Karpas-422 (cell line): ENCODE results near the gene NPAS3. TPM values are rescaled to one million over a fixed set of nuclear protein-coding genes. Genes with fewer than 3 reads are reported as not detected.

Experiments used
- DNase-seq: peaks from one replicate; pipeline ENCODE4 v3.0.0-alpha.2; 2015
- H2AFZ ChIP-seq: fragments of 200-600 bp; sonication (generic); 2 replicates; pipeline ENCODE4 v1.6.1; 2014; ENCODE audit warnings: antibody characterized with exemption, low read length, mixed read lengths
- H3K27ac ChIP-seq: fragments of 200-600 bp; sonication (generic); 2 replicates; pipeline ENCODE4 v1.5.1; 2014; ENCODE audit warnings: mild to moderate bottlenecking, low read length, moderate library complexity
- H3K27me3 ChIP-seq: fragments of 200-600 bp; sonication (generic); 2 replicates; pipeline ENCODE4 v1.6.1; 2014; ENCODE audit warnings: low read length, mixed read lengths
- H3K36me3 ChIP-seq: fragments of 200-600 bp; sonication (generic); 2 replicates; pipeline ENCODE4 v1.6.1; 2014; ENCODE audit warnings: low read length, mixed read lengths; ENCODE audit not compliant: insufficient read depth
- H3K4me1 ChIP-seq: fragments of 200-600 bp; sonication (generic); 2 replicates; pipeline ENCODE4 v1.6.1; 2014; ENCODE audit warnings: mild to moderate bottlenecking, low read length, mixed read lengths
- H3K4me2 ChIP-seq: fragments of 200-600 bp; sonication (generic); 2 replicates; pipeline ENCODE4 v1.6.1; 2014; ENCODE audit warnings: low read length, low read depth, mild to moderate bottlenecking; ENCODE audit not compliant: poor library complexity, severe bottlenecking
- H3K4me3 ChIP-seq: fragments of 200-600 bp; sonication (generic); 2 replicates; pipeline ENCODE4 v1.5.1; 2014; ENCODE audit warnings: mild to moderate bottlenecking, antibody characterized with exemption, low read length, mixed read lengths
- H3K79me2 ChIP-seq: fragments of 200-600 bp; sonication (generic); 2 replicates; pipeline ENCODE4 v1.6.1; 2014; ENCODE audit warnings: mild to moderate bottlenecking, low read length, mixed read lengths
- H3K9ac ChIP-seq: fragments of 200-600 bp; sonication (generic); 2 replicates; pipeline ENCODE4 v1.6.0; 2014; ENCODE audit warnings: low read length
- H3K9me2 ChIP-seq: fragments of 200-600 bp; sonication (generic), shearing (Covaris generic); replicated peaks from 2 replicates; pipeline ENCODE4 v1.6.0; 2014; ENCODE audit warnings: mild to moderate bottlenecking, low read length, moderate library complexity; ENCODE audit not compliant: insufficient read depth
- H3K9me3 ChIP-seq: fragments of 300-700, 200-600 bp; sonication (generic); 2 replicates; pipeline ENCODE4 v1.6.1; 2014; ENCODE audit warnings: low read length, mixed read lengths
- H4K20me1 ChIP-seq: fragments of 200-600 bp; sonication (generic); 2 replicates; pipeline ENCODE4 v1.6.1; 2014; ENCODE audit warnings: mild to moderate bottlenecking, antibody characterized with exemption, low read length, low read depth; ENCODE audit not compliant: insufficient read depth
- total RNA-seq: library from RNA; depleted of rRNA; stranded (reverse); fragments of >200 nt; shearing (Covaris generic); gene quantifications from 2 replicates; pipeline ENCODE4 v1.2.3, GENCODE V29; 2014; ENCODE audit warnings: low replicate concordance

Gene NPAS3
- total RNA-seq, 1 experiment from 2014 or later: 1.6 TPM

DNA sequence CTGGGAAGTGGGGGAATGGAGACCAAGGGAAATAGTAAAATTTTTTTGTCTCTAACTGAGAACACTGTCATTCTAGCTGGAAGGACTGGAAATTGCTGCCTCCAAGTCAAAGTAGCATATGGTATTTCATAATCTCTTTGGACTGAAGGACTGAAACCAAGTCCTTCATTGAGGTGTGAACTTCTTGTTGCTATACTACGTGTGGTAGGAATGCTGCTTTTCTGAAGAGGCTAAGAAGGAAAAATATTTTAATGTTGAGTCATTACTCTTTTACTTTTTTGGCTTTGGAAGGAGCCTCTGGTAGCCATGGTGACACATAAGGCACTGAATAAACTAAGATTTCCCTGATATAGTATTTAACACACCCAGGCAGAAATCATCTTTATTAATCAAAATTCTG lies 465.4 kb downstream of the NPAS3 start:
- no peaks in the 10 kb centered on the region for H3K36me3 ChIP-seq

DNA sequence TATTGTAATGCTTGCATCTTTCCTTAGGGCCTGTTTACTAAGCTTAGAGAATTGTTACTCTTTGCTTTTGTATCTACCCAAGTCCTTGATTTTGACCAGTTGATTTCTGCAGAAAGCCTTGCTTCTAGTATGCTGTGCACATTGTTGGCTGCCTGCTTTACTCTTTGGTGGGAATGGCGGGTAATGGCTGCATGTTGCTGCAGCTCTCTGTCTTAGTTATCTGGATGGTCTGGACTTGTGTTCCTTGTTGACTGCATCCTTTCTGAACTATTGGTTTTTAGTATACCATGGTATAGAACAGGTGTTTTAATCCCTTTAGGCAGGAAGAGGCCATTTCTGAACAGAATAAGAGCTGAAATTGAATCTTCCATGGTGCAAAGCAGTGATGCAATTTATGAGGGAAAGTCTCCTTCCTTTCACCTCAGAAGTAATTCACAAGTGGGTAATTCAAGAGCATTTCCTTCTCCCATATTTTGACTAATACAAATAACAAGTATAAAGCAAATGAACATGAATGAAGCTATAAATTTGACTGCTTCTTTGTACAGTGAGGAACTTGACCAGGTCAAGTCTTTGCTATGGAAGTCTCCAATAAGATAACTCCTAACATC lies 466.4 kb downstream of the NPAS3 start:
- Histone ChIP-seq H4K20me1 (no peaks in the 10 kb centered on the region), H3K27ac (no peak overlapping the region), H3K36me3 (no peaks in the 10 kb centered on the region), H3K27me3 (no peaks in the 10 kb centered on the region), H3K9ac (no peak overlapping the region), H3K9me3 (no peaks in the 10 kb centered on the region), H3K4me1 (no peaks in the 10 kb centered on the region), H3K4me3 (no peak overlapping the region), H2AFZ (no peak overlapping the region), H3K79me2 (no peaks in the 10 kb centered on the region), H3K4me2 (no peak overlapping the region), H3K9me2 (no peaks in the 10 kb centered on the region)
- DNase-seq: no peak

More for the DNA sequence above, 465.4 kb downstream of the NPAS3 start:
- Histone ChIP-seq H2AFZ (no peak overlapping the region), H3K4me3 (no peak overlapping the region), H3K4me2 (no peak overlapping the region), H3K27me3 (no peaks in the 10 kb centered on the region), H3K9me2 (no peaks in the 10 kb centered on the region), H3K9me3 (no peaks in the 10 kb centered on the region), H3K27ac (no peak overlapping the region), H4K20me1 (no peaks in the 10 kb centered on the region), H3K79me2 (no peaks in the 10 kb centered on the region), H3K9ac (no peak overlapping the region), H3K4me1 (no peaks in the 10 kb centered on the region)
- DNase-seq: no peak

DNA sequence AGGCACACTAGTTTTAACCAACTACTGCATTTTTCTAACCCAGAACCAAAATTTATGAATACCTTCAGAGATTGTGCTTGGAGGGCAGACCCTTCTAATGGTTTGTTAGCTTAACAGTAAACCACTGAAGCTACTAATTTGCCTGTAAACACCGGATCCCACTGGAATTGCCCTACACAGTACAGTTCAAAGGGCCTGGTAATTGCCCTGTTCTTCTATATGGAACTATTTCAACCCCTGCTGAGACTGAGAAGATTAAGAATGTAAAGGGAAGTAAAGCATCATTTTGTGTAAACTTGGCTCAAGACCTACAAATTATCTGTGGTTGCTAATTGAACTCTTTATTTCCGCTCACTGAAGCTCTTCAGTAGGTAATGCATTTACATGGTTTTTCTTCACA lies 468.1 kb downstream of the NPAS3 start:
- Histone ChIP-seq H3K27me3 (no peaks in the 10 kb centered on the region), H3K4me2 (no peak overlapping the region), H3K79me2 (no peaks in the 10 kb centered on the region), H3K4me1 (no peaks in the 10 kb centered on the region), H3K9ac (no peak overlapping the region), H3K27ac (no peak overlapping the region), H3K36me3 (no peaks in the 10 kb centered on the region), H3K4me3 (no peak overlapping the region), H3K9me2 (no peaks in the 10 kb centered on the region), H2AFZ (no peak overlapping the region), H4K20me1 (no peaks in the 10 kb centered on the region), H3K9me3 (no peaks in the 10 kb centered on the region)
- DNase-seq: no peak

DNA sequence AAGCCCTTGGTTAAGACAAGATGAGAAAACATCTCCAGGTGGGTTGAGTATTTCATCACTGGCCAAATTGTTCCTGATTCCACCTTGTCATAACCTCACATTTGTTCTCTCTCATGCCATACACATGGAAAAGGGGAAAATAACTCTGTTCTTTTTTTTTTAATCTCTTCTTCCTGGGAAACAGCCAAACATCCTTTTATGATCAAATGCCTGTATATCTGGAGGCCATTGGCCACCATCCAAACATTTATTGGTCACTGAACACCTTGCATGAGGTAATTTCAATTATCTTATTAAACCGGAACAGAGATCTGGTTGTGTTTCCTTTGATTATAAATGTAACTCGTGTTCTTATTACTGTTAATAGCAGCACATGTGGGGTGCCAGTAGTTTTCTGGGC lies 469.6 kb downstream of the NPAS3 start:
- Histone ChIP-seq H4K20me1 (no peaks in the 10 kb centered on the region), H2AFZ (no peak overlapping the region), H3K9me2 (no peaks in the 10 kb centered on the region), H3K9ac (no peak overlapping the region), H3K9me3 (no peaks in the 10 kb centered on the region), H3K27me3 (0 out of 2 replicates have a peak, but pooled peaks cover 3% of the 10 kb centered on the region), H3K79me2 (no peaks in the 10 kb centered on the region), H3K27ac (no peak overlapping the region), H3K4me2 (no peak overlapping the region), H3K36me3 (no peaks in the 10 kb centered on the region), H3K4me3 (no peak overlapping the region), H3K4me1 (no peaks in the 10 kb centered on the region)
- DNase-seq: no peak

DNA sequence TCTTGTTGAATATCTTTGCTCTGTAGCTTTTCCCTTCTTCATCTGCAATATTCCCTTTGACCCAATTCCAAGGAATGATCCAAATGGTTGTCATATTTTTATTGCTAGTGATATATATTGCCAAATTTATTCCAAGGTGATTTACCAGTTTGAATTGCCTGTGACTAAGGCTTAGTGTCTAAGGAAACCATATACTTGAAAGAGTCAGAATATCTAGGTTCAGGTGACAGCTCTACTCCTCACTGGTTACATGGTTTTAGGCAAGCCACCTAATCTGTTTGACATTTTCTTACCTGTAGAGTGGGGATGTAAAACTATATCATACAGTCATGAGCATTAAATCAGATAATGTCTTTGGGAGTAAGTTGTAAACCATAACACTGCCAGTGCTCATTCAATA lies 473.8 kb downstream of the NPAS3 start:
- peaks cover 21% of the 10 kb centered on the region for H3K4me1 ChIP-seq
- H3K9ac ChIP-seq: no peak overlapping the region
- no peaks in the 10 kb centered on the region for H4K20me1 ChIP-seq
- H3K27ac ChIP-seq: no peak overlapping the region
- DNase-seq: no peak
- H3K36me3 ChIP-seq: no peaks in the 10 kb centered on the region
- no peaks in the 10 kb centered on the region for H3K79me2 ChIP-seq
- no peak overlapping the region for H3K4me2 ChIP-seq
- H3K27me3 ChIP-seq: 0 out of 2 replicates have a peak, but pooled peaks cover 3% of the 10 kb centered on the region
- no peak overlapping the region for H3K4me3 ChIP-seq
- H3K9me2 ChIP-seq: no peaks in the 10 kb centered on the region
- H2AFZ ChIP-seq: no peak overlapping the region
- no peaks in the 10 kb centered on the region for H3K9me3 ChIP-seq

DNA sequence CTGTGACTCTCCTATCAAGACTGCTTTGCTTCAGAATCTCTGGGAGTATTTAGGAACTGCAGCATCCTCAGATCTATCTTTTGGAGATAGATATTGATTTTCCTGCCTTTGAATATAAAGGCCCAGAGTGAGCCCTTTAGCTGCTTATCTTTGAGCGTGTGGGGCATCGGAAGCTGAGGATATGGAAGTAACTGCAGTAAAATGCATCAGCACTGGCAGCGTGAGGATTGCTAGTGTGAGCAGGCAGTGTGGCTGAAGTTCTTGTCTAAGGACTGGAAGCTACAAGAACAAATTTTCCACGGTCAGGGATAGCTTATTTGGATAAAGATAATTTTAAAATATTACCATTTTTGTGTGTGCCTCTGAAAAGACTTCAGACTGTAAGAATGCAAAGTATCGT lies 474.7 kb downstream of the NPAS3 start:
- H3K4me3 ChIP-seq: no peak overlapping the region
- no peaks in the 10 kb centered on the region for H3K9me3 ChIP-seq
- H2AFZ ChIP-seq: no peak overlapping the region
- H3K9me2 ChIP-seq: no peaks in the 10 kb centered on the region
- H3K27ac ChIP-seq: no peak overlapping the region
- 0 out of 2 replicates have a peak, but pooled peaks cover 3% of the 10 kb centered on the region for H3K27me3 ChIP-seq
- H3K79me2 ChIP-seq: no peaks in the 10 kb centered on the region
- no peak for DNase-seq
- peaks cover 21% of the 10 kb centered on the region for H3K4me1 ChIP-seq
- no peaks in the 10 kb centered on the region for H3K36me3 ChIP-seq
- H3K4me2 ChIP-seq: peak overlapping the region; percentile 7
- H3K9ac ChIP-seq: no peak overlapping the region
- no peaks in the 10 kb centered on the region for H4K20me1 ChIP-seq

DNA sequence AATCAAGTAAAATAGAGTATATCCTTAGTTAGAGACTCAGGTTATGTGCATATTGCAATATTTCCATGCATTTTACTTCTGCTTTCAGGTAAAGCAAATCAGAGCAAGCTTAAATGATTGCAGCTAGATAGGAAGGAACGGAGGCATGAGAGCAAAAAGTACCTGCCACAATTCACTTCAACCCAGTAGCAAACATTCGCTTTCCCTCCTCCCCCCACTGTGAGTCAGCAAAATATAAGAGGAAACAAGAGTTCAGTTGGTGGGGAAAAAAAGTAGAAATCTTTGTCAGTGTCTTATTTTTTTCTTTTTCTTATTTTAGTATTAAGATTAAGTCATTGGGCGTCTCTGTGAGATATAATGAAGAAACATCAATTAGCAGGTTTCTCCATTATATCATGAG lies 475.4 kb downstream of the NPAS3 start:
- Histone ChIP-seq H3K36me3 (no peaks in the 10 kb centered on the region), H3K27ac (no peak overlapping the region), H3K9me2 (no peaks in the 10 kb centered on the region), H3K4me3 (no peak overlapping the region), H3K27me3 (0 out of 2 replicates have a peak, but pooled peaks cover 3% of the 10 kb centered on the region), H3K4me2 (peak overlapping the region; percentile 7), H3K9me3 (no peaks in the 10 kb centered on the region), H3K4me1 (peaks cover 21% of the 10 kb centered on the region), H4K20me1 (no peaks in the 10 kb centered on the region), H3K79me2 (no peaks in the 10 kb centered on the region), H2AFZ (no peak overlapping the region), H3K9ac (no peak overlapping the region)
- DNase-seq: no peak

DNA sequence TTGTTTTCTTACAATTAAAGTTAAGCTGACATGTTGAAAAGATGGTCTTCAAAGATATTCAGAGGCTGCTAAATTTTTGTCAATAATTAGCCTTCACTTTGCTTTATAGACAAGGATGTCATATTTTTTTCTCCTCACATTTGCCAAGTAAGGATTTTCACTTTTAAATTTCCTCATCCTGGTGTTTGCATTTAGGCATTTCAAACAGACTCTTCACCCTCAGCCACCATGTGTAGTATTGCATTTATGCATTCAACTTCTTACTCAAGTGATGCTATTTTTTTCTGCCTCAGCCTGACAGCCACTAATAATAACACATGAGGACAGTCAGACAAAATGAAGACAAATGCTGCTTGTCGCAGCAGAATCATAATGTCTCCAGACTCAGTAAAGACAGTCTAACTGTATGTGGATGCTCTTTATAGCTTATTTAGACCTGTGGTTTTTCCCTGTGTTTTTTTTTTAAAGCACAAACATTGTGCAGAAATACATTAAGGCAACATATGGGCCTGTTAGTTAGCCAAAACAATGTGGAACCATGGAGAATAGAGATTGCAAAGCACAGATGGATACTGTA lies 481.5 kb downstream of the NPAS3 start:
- Histone ChIP-seq H4K20me1 (no peaks in the 10 kb centered on the region), H3K9ac (no peak overlapping the region), H2AFZ (no peak overlapping the region), H3K36me3 (no peaks in the 10 kb centered on the region), H3K27ac (no peak overlapping the region), H3K9me2 (no peaks in the 10 kb centered on the region; the same call in 1 of the 2 replicates), H3K9me3 (no peaks in the 10 kb centered on the region), H3K4me3 (no peak overlapping the region), H3K4me1 (peaks cover 9% of the 10 kb centered on the region), H3K27me3 (no peaks in the 10 kb centered on the region), H3K4me2 (no peak overlapping the region), H3K79me2 (no peaks in the 10 kb centered on the region)
- no peak for DNase-seq
